Breast epithelium (tissue), 4 donors: Measurements from ENCODE around the gene PARP11. TPM values are rescaled to one million over a fixed set of nuclear protein-coding genes. Genes with fewer than 3 reads are reported as not detected.
A peak's percentile ranks its signal among the peaks of the same experiment; 100 is the strongest.

ENCODE experiments used
- DNase-seq, 2 donors: peaks; one replicate each; pipeline ENCODE4 v3.0.0-alpha.2; 2019; ENCODE audit warnings: low spot score in 2 of 2
- H3K27ac ChIP-seq, 2 donors: fragments of 200-600 bp; sonication (generic) in 1 of 2; one replicate each; pipeline ENCODE4 v1.5.1; 2016 to 2019; ENCODE audit warnings: mild to moderate bottlenecking in 1 of 2
- H3K27me3 ChIP-seq, 2 donors: fragments of 200-600 bp; sonication (generic) in 1 of 2; one replicate each; pipeline versions ENCODE4 v1.5.1 to v1.6.0; 2017 to 2019; ENCODE audit warnings: control low read depth in 1 of 2, mild to moderate bottlenecking in 1 of 2
- H3K36me3 ChIP-seq: fragments of 200-600 bp; one replicate; pipeline ENCODE4 v1.5.1; 2019
- H3K4me1 ChIP-seq, 2 donors: fragments of 200-600 bp; sonication (generic); one replicate each; pipeline ENCODE4 v1.5.1; 2016 to 2019; ENCODE audit warnings: control low read depth in 1 of 2
- H3K4me3 ChIP-seq, 3 donors: fragments of 200-600 bp; sonication (generic); 1 replicate in 2 of 3; 2 replicates in 1 of 3; pipeline ENCODE4 v1.5.1; 2016 to 2019; ENCODE audit warnings: mild to moderate bottlenecking in 3 of 3, moderate library complexity in 2 of 3
- H3K9me3 ChIP-seq, 2 donors: fragments of 200-600 bp; sonication (generic) in 1 of 2; one replicate each; pipeline ENCODE4 v1.5.1; 2016 to 2019; ENCODE audit warnings: control low read depth in 1 of 2
- CTCF ChIP-seq, 3 donors: fragments of 450-650 bp; IDR thresholded peaks; one replicate each; pipeline ENCODE4 v1.5.1; 2016 to 2017; ENCODE audit warnings: antibody characterized with exemption in 3 of 3, mild to moderate bottlenecking in 3 of 3, moderate library complexity in 3 of 3
- POLR2A ChIP-seq: fragments of 450-650 bp; IDR thresholded peaks from one replicate; pipeline ENCODE4 v1.6.1; 2016; ENCODE audit warnings: antibody characterized with exemption, mild to moderate bottlenecking, moderate library complexity
- POLR2AphosphoS5 ChIP-seq, 3 donors: sonication (generic); formaldehyde crosslinking; IDR thresholded peaks; one replicate each; pipeline ENCODE4 v1.6.1; 2017; ENCODE audit warnings: antibody characterized with exemption in 3 of 3
- intact Hi-C: fragments of 100-400 bp; cut with DNase I; formaldehyde crosslinking; loops from one replicate; pipeline ENCODE4 v1.15.1; 2023; ENCODE audit warnings: low total_unique reads
- total RNA-seq, 3 donors: library from RNA; depleted of rRNA; stranded (reverse); fragments of >200 nt; gene quantifications; one replicate each; pipeline ENCODE4 v1.1.0, GENCODE V29; 2016

Gene PARP11
- total RNA-seq, 3 donors from 2014 or later: 6.2 to 12.3 (median 7.5) TPM

GRCh38 chr12:3789838-3790237, 83.4 kb downstream of the PARP11 start:
- H3K36me3 ChIP-seq: no peaks in the 10 kb centered on the region

GRCh38 chr12:3777206-3777809, 95.9 kb downstream of the PARP11 start:
- intact Hi-C loops: no loop called here
- no peak for DNase-seq

More at GRCh38 chr12:3789838-3790237, 83.4 kb downstream of the PARP11 start:
- Histone ChIP-seq H3K27ac (no peak overlapping the region), H3K4me3 (no peak overlapping the region), H3K27me3 (no peaks in the 10 kb centered on the region), H3K4me1 (no peaks in the 10 kb centered on the region), H3K9me3 (no peaks in the 10 kb centered on the region)
- TF ChIP-seq CTCF (IDR thresholded peaks at IDR 0.05) (no peak), POLR2AphosphoS5 (IDR thresholded peaks at IDR 0.05) (no peak), POLR2A (no peak)
- DNase-seq: no peak
- intact Hi-C loops: no loop called here

GRCh38 chr12:3775385-3776035, 97.7 kb downstream of the PARP11 start:
- intact Hi-C loops: no loop called here
- H3K27me3 ChIP-seq: no peaks in the 10 kb centered on the region
- H3K27ac ChIP-seq: no peak overlapping the region
- no peak overlapping the region for H3K4me3 ChIP-seq
- H3K9me3 ChIP-seq: no peaks in the 10 kb centered on the region
- TF ChIP-seq POLR2A (no peak), POLR2AphosphoS5 (IDR thresholded peaks at IDR 0.05) (no peak), CTCF (IDR thresholded peaks at IDR 0.05) (no peak)
- no peaks in the 10 kb centered on the region for H3K4me1 ChIP-seq
- H3K36me3 ChIP-seq: no peaks in the 10 kb centered on the region
- DNase-seq: no peak

More at GRCh38 chr12:3777206-3777809, 95.9 kb downstream of the PARP11 start:
- TF ChIP-seq POLR2AphosphoS5 (IDR thresholded peaks at IDR 0.05) (no peak), POLR2A (no peak), CTCF (IDR thresholded peaks at IDR 0.05) (peak; percentile 22 to 69 (median 63))
- Histone ChIP-seq H3K9me3 (no peaks in the 10 kb centered on the region), H3K27me3 (no peaks in the 10 kb centered on the region), H3K4me1 (no peaks in the 10 kb centered on the region), H3K36me3 (no peaks in the 10 kb centered on the region), H3K4me3 (no peak overlapping the region), H3K27ac (no peak overlapping the region)

- Histone ChIP-seq H3K9me3 (no peaks in the 10 kb centered on the region), H3K36me3 (no peaks in the 10 kb centered on the region), H3K27ac (no peak overlapping the region), H3K4me3 (no peak overlapping the region), H3K27me3 (no peaks in the 10 kb centered on the region), H3K4me1 (no peaks in the 10 kb centered on the region)
- DNase-seq: no peak
- intact Hi-C loops: no loop called here
- TF ChIP-seq POLR2AphosphoS5 (IDR thresholded peaks at IDR 0.05) (no peak), CTCF (IDR thresholded peaks at IDR 0.05) (no peak), POLR2A (no peak)
Measured at GRCh38 chr12:3772380-3772779, 100.8 kb downstream of the PARP11 start.

GRCh38 chr12:3771853-3772252, 101.3 kb downstream of the PARP11 start:
- H3K36me3 ChIP-seq: no peaks in the 10 kb centered on the region
- H3K4me1 ChIP-seq: no peaks in the 10 kb centered on the region
- TF ChIP-seq CTCF (IDR thresholded peaks at IDR 0.05) (no peak), POLR2AphosphoS5 (IDR thresholded peaks at IDR 0.05) (no peak), POLR2A (no peak)
- H3K9me3 ChIP-seq: no peaks in the 10 kb centered on the region
- no peaks in the 10 kb centered on the region for H3K27me3 ChIP-seq
- DNase-seq: no peak
- intact Hi-C loops: no loop called here
- no peak overlapping the region for H3K27ac ChIP-seq
- no peak overlapping the region for H3K4me3 ChIP-seq
